HG02798 (cell line): ENCODE measurements around the gene COX20.
A peak's percentile ranks its signal among the peaks of the same experiment; 100 is the strongest.

Experiments
- ATAC-seq: cut with Tn5 transposase; IDR thresholded peaks from one replicate; pipeline ENCODE4 v1.9.1; 2021; ENCODE audit warnings: mild to moderate bottlenecking; ENCODE audit not compliant: unreplicated experiment, poor library complexity

Gene COX20

DNA sequence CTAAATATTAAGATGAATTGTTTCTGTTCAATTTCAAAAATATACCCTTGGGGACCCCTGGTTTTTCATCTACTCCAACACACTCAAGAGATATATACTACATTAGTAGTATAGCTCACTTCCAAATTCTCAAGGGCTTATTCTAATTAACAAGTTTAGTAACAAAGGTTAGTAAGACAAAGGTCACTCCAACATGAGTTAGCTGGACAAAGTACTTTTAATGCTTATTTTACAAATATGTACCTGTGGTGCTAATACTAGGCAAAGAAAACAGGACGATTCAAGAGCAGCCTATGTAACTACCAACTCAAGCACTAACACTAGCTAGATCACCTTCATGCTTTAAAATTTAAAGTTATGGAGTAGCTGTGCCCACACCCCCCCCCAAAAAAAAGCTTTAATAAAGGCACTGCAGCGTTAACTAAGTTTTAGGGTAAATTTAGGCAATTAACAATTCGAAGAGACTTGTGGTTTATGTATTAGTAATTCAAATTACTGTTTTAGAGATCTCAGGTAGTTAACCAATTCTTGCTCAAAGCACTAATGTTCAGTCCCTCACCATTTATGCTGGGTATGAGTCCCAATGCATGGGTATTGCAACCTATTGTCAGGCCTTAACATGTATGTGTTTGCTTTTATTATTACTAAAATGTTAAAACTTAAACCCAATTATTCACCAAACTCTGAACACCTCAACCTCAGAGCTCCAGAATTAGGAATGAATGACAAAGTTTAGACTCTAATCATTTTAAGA is 14.8 kb downstream of the COX20 start:
- ATAC-seq, result no peak

DNA sequence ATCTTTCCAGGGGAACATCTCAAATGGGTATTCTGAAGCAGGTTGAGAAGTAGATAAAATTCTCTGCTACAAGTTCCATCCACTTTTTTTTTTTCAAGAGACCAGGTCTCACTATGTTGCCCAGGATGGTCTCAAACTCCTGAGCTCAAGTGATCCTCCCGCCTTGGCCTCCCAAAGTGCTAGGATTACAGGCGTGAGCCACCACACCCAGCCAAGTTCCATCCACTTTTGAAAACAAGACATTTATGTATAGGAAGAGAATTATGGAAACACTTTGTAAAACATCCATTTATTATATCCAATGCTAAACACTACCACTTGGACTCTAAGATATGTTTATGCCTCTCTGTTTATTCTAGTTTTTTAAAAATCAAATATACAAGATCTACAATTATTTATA is 15.4 kb downstream of the COX20 start:
- ATAC-seq, result no peak

DNA sequence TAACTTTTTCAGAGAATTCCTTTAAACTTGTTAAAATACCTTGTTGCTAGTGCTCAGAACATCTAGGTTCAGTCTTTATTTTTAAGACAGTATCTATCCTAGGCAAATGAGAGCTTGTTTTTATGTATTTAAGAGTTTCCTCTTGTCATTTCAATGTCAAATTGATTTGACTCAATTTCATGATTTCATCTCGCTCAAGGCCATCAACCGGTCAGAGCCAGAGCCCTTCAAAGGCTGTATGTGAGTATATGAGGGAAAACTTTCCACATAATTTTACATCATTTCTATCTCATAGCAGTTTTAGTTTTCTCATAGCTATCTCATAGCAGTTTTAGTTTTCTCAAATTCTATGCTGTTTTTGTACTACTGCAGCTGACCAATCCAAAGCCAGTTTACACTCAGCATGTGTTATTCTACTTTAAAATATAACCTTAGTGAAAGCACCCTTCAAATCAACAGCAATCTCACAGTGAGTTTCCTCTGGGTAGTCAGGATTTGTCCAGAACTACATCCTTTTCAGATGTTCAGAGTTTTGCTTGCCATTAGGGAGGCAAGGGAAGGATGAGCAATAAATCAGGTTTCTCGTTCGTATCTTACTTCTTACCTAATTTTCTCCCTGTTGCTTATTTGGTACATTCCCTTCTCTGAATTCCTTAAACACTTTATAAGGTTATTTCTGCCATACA is 16.2 kb downstream of the COX20 start:
- ATAC-seq, result no peak

DNA sequence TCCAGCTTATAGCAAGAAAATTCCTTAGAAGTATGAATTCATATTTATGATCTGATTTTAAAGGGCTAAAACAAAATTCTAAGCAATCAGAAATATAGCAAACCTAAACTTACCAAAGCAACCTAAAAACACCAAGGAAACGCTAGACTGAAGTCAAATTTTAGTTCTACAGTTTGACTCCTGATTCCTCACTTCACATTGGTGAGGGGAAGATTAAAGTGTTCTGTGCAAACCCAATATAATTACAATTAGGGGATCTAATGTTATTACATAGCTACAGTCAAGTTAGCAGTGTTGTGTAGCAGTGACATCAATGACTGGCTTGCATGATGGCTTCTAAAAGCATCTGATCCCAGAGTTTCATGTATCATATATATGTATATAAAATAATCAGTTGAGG is 17.2 kb downstream of the COX20 start:
- ATAC-seq, result no peak

DNA sequence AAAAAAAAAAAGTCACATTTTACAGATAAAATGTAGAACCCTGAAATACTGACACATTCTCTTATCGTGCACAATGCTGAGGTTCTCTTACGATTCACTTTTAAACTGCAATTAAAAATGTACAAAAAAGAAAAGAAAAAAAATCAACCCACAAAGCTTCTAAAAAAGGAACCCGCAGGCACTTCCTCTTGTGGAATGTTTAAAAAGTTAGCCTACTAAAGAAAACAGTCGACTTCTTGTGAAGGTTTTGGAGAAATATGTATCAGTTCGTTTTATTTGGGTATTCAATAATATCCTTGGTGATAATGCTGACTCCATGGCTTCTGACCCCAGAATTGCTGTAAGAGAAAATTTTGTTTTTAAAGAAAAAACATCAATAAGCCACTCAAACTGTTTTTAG is 18.7 kb downstream of the COX20 start:
- ATAC-seq, result no peak

DNA sequence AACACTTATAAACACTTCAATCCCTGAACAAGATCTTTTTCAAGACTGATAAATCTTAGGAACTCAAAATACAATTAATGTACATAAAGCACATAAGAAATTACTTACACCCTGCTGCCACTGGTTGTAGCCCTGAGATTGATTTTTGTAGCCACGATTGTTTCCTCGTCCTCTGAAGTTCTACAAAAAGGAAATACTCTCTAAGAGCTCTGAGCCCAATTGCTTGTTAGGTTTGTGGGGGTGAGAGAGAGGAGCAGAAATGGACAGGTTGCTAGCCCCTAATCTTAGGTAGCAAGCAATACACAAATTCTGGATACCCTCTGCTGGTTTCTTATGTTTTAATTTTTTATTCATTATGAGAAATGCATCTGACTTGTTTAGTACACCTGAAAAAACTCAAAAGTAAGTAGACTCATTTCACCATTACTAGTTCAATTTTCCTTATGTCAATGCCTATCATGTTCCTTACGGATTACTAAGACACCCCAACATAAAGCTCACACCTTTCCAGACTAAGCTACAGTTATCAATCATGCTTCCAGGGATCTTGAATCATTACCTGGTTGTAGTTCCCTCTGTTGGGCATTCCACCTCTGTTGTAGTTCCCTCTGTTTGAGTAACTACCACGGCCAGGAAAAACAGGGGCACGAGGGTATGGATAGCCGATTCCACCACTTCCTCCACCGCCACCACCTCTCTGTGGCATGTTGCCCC is 19.6 kb downstream of the COX20 start:
- no peak for ATAC-seq

DNA sequence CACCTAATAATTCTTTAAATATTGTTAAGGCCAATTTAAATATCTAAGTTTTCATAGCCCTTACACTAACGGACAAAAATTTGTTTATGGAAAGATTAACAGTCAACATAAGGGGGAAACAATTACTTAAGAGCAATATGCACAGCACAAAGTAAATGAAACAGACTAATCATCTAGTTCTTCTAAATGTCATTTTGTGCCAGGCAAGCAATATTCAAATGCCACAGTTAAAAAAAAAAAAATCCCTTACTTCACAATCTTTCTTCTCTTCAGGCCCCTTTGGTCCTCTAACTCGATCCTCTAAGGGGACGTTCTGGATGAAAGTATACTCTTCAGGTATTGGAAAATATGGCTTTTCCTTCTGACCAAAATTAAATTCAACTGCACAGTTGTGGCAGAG is 22.3 kb downstream of the COX20 start:
- no peak for ATAC-seq

DNA sequence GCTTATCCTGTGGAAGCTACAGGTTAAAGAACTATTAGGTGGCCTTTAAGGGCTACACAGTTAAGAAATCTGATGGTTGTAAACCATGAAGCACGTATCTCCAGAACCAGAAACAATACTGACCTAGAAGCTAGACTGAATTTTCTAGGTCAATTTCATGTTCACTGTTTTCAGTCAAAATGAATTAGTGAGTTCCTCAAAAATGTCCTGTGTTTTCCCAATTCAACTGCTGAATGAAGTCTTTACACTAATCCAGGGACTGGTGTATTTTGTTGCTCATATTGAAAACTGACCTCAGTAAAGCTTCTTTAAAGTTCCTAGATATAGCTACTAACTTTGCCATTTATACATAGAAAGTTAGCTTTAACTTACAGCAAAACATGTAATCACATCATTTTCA is 22.9 kb downstream of the COX20 start:
- ATAC-seq, result no peak

DNA sequence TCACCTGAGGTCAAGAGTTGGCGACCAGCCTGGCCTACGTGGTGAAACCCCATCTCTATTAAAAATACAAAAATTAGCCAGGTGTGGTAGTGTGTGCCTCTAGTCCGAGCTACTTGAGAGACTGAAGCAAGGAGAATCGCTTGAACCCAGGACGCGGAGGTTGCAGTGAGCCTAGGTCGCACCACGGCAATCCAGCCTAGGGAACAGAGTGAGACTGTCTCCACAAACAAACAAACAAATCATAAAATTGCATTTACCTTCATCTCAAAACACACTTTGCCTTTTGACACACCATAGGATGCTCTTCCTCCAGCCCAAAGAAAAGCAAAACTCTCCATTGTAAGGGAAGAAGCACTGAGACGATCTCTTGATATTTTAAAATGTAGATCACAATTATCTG is 24.6 kb downstream of the COX20 start:
- ATAC-seq, result no peak

DNA sequence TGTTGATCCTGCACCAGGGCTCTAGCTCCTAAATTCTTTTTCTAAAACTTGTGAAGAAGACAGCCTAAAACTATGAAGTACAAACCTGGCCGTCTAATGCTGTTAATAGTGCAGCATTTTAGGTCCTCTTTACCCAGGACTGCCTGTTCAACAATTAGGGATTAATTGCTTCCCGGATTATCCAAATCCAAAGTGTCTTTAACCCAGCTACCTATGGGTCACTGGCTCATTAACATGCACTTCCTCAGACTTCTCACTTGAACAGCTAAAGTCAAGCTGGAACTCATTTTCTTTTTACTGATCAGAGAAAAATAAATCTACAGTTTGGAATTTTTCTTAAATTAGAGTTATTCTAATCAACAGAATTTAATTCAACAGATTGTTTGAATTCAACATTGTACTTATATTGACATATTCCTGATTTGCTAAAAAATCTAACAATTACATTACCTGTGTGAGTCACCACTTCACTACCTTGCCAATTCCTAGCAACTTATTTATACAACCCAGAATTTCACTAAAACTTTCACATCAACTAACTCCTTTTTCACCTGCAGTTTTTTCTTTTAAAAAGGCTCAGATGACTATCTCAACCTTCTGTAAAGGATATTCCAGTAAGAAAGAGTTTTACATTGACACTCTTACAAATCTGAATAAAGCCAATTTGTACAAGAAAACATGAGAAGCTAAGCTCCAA is 25.6 kb downstream of the COX20 start:
- ATAC-seq, result no peak

DNA sequence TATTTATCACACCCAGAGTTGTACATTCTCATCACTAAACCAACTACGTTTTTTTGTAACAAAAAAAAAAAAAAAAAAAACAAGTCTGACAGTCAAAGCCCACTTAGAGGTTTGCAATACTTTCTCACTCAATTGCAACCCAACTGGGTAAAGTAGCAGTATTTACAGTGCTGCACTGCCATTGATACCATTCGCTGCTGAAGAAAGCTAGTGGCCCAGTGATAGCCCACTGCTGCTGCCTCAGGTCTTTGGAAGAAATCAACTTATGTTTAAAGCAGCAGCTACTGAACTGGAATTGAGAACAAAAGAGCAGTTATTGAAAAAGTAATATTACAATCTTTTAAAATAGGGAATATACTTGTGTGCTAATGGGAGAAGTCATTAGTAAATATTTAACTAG is 26.2 kb downstream of the COX20 start:
- ATAC-seq, result no peak

DNA sequence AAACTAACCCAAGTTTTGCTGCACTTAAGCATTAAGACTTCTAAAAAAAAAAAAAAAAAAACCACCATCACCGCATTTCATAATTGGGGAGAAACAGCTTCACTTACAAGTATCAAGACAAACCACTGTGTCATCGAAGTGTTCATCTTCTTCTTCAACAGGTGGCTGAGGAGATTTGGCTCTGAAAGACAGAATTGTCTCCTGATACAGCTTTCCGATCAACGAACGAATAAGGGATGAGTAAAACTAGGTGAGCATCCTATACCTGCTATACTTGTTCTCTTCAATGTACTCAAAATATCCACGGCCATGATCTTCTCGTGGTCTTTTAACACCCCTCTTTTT is 26.9 kb downstream of the COX20 start:
- ATAC-seq, result no peak

DNA sequence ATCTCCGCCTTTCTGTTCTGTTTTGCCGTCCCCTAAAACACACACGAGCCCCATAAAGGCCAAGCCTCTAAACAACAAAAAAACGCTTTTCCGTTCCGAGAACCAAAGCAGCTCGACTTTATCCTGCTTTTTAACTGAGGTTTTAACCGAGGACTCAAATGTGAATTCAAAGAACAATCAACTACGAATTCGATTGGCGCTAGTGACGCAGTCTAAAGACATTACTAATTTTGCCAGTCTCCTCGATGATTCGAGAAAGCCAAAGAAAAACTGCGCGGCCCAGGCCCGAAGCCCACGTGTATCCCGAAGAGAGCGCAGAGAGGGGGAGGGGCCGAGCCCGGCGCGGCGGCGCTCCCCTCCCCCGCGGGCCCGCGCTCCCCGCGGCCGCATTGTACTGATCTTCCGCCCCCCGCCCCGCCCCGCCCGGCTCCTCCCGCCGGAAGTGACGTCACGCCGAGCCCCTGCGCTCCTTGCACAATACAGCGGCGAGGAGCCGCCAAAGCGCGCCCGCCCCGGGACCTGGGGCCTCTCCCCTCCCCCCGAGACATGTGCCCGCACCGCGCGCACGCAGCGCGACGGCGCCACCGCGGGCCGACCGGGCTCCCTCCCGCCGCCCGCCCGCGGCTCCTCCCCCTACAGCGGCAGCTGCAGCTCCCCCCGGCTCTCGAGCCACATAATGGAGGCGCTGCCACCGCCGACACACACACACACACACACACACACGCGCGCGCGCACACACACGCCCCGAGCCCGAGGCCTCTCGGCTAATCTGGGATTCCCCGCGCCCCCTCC is 27.4 kb downstream of the COX20 start:
- ATAC-seq, result peak; percentile 74

DNA sequence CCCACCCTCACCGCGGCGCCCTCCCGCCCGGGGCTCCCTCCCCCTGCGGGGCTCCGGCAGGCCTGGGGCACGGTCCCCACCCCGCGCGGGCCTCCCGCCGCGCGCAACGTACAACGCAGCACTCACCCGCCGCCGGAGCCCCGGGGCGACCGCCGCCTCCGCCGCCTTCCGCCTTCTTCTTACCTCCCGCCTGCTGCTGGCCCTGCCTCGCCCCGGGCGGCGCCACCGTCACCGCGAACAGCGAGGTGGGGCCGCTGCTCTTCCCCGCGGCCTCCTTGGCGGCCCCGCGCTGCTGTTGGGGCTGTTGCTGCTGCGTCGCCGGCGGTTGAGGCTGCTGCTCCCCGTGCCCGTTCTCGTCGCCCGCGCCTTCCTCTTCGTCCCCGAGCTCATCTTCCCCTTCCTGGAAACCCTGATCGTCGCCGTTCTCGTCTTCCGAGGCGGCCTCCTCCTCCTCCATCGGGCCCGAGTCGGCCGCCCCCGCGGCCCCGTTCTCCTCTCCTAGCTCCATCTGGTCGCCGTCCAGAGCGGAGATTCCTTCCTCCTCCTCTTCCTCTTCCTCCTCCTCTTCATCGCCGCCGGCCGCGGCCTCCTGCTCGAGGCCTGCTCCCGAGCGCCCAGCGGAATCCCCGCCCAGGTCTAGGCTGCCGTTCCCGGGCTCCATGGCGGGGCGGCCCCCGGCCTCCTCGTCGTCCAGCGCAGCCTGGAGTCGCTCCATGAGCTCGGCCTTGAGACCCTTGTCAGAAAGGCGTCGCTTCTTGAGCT is 28.2 kb downstream of the COX20 start:
- ATAC-seq, result peak; percentile 9

DNA sequence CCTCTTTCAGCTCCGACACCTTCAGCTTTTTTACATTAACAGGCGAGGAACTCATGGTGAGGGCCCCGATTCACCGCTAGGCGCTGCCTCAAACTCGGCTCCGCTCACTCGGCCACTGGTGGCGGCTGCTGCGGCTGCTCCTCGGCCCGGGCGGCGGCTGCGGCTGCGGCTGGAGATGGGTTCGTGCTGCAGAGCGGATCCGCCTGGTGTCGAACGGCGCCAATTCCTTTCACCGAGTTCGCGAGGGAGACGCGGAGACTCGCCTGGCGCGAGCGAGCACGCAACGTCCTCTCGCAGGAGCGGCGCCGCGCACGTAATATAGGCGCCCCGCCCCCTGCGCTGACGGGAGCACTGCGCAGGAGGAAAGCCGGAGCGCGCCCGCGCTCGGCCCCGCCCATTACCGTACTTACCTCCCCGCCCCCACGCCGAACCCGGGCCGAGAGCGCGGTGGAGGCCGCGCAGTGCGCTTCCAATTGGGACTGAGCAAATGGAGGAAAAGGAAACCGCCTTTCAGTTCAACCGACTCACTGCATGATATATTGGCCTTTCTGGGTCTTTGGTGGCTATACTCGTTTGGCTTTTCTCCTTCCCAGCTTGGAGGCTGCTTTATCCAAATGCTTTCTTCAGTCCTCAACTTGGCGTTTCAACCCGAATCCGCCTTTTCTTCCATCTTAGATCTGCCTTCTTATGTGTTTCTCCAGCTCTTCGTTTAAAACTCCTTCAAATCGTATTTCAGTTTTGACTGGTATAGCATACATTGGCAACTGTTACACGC is 29.0 kb downstream of the COX20 start, which contains the start of gene HNRNPU:
Gene HNRNPU, minus strand, starts transcription at position 291 of the 775 bp plus-strand sequence. Its CDS starts 236 bp downstream, at position 55.
- peak; percentile 73 for ATAC-seq

DNA sequence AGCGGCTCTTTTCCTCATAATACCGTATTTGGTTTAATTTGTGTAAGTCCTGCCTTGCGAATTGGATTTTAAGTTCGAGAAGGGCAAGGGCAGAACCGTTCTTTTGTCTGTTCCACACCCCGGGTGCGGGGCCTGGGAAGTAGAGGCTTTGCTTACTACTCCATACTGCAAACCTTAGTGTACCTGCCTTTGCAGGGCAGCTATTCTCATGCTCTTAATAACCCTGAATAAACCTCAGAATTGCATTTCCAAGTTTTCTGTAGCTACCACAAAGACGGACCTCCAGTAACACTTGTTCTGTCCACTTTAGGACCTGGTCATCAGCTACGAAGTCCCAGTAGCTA is 29.5 kb downstream of the COX20 start:
- ATAC-seq, result no peak

DNA sequence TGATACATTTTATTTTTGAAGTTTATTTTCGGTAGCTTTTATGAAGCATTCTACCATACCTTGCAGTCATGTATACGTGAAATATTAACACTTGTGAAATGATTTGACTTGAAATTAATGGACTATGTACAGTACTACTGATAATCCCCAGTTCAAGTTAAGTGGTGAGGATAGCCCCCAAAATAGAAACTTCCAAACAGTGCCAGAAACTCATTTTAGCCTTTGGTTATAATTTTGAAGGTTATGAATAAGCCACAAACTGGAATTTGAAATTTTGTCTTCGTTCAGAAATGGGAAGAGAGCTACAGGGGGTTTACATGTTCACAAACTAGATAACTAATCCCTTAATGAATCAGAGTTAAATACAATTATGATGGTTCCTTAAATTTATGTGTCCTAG is 30.4 kb downstream of the COX20 start:
- no peak for ATAC-seq

DNA sequence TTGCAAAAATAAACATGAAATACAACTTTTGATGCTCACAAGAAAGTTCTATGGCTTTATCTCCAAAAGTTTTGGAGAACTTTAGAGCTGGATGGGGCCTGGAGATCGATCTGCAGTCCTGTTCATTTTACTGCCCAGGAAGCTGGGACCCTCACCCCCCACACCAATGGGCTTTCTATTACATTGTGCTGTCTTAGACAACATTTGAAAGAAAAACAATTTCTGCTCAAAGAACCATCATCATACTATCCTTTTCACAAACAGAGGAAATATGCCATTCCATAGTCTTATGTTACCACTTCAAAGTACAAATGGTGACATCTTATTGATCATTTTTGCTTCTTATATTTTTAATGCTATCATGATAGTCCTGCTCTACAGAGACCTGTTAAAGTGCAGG is 30.9 kb downstream of the COX20 start:
- ATAC-seq, result no peak
